Activated CD4-positive, alpha-beta T cell treated with anti-CD3 and anti-CD28 coated beads, Interleukin-10, Interleukin-2, amounts not matched to agents 100 ng/mL and 50 ng/mL, durations not matched to agents 16 hours and 8 hours (primary cell): ENCODE results near the gene HOXD11.

Experiments used
- DNase-seq: peaks from one replicate; pipeline ENCODE4 v3.0.0-alpha.2; 2020

The HOXD11 gene

DNA sequence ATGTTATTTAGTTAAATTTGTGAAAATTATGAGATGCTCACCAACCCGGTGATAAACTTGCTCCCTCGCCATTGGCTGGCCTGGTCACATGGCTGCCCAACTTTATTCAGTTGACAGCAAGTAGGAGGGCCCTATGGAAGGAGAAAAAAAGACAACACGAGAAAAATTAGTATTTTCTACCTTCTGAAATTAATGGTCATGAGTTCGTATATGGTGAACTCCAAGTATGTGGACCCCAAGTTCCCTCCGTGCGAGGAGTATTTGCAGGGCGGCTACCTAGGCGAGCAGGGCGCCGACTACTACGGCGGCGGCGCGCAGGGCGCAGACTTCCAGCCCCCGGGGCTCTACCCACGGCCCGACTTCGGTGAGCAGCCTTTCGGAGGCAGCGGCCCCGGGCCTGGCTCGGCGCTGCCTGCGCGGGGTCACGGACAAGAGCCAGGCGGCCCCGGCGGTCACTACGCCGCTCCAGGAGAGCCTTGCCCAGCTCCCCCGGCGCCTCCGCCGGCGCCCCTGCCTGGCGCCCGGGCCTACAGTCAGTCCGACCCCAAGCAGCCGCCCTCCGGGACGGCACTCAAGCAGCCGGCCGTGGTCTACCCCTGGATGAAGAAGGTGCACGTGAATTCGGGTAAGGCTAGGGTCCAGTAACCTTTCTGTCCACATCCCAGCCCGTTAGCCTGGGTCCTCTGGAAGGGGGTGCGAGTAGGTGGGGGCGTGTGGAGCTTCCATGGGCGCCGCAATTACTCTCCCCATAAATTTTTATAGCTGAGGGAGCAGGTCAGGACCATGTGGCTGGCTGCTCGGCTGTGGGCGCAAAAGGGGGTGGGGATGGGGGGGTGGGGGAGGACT lies 44.6 kb downstream of the HOXD11 start, which contains the start of gene HOXD4:
Gene HOXD4 (plus strand): TSS at position 109 of the 846 bp plus-strand sequence. CDS start 84 bp downstream, at position 193.
- no peak for DNase-seq

DNA sequence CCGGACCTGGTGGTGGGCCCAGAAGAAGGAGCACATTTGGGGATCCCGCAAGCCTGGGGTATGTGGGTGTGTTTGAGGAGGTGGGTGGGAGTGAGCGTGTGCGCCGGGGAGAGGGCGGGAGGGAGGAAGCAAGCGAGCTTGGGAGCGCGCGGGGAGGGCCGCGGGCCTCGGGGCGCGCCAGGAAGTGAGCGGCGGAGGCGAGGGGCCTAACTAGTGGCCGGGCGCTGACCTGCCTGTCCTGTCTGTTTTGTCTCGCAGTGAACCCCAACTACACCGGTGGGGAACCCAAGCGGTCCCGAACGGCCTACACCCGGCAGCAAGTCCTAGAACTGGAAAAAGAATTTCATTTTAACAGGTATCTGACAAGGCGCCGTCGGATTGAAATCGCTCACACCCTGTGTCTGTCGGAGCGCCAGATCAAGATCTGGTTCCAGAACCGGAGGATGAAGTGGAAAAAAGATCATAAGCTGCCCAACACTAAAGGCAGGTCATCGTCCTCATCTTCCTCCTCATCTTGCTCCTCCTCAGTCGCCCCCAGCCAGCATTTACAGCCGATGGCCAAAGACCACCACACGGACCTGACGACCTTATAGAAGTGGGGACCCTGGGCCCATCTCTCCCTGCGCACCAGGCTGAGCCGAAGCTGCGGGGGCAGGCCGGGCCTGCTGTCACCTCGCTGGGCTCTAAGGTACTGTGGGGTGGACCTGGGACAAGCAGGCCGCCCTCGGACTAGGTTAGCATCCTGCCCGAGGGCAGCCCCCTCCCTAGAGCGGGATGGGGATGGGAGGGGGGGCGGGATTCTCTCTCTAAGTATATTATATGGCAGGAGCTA lies 45.5 kb downstream of the HOXD11 start:
- no peak for DNase-seq

DNA sequence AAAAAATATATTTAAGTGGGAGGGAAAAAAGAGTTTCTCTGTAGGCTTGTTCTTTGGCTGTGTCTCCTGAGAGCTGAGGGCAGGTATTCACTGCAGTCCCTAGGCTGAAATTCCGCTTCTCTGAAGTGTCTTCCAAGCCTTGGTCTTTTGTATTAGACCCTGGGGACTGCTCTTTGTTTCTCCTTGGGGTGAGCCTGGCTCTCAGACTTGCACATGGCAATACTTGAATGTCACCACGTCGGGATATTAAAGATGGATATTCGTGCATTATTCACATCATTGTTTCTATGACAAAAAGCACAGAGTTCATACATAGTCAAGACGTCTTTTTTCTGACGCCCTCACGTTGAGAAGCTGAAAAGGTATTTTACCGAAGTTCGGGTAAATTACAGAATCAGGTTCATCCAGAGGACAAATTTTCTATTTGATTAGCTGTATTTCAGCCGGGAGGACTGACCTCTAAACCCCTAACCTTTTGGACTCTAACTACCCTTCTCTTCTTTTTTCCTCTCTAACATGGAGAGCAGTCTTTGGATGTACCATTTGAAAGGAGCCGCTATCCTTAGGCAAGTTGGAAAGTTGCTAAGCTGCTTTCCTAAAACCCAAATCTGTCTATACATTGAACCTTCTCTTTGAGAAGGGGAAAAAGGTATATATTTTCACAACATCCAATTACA lies 47.6 kb downstream of the HOXD11 start:
- DNase-seq, result no peak

DNA sequence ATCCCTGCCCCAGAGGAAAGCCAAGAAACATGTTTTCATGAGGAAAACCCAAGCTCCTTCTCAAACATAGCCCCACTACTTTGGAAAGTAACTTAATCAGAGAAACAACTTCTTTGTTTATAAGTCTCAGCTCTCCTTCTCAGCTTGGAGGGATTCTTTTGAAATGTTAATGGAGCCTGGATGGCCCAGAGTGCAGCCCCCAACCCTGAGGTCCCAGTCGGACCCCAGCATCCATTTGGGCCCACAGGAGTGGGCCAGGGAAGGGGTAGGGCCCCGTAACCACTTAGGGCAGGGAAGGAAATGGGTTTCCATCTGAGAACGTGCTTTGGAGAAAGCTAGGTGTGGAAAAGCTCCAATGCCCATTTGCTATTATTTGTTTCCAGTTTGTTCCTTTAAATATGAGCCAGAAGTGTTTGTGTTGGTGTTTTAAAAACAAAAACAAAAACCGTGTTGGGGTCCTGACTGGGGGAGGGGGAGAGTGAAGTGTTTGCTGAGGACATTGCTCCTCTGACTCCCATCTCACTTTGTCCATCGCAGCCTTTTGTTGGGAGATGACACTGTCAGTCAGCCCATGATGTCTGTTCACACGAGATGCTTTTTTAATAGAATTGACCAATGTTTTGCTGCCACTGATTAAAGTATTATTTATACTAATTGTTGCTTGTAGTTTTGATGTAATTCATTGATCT lies 48.4 kb downstream of the HOXD11 start:
- DNase-seq, result no peak

DNA sequence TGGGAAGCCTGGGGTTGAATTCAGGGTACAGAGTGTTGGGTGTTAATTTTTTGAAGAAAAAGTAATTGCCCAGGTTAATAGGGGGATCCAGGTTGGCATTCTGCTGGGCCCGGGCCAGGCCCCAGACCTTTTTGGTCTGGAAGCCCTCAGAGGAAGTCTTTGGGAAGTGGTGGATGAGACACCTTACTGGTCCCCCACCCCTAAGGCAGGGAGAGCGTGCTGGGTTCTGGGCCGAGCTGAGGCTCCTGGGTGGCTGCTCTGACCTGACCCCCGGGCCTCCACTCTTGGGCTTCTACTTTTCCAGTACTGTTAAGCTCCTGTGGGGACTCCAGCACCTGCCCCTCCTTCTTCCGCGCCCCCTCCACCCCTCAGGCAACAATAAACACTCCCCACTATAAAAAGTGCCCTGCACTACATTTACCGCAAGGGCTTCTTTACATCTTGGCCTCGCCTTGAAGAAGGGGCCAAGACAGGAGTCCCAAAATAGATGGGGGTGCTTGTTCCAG lies 49.3 kb downstream of the HOXD11 start:
- DNase-seq, result no peak

DNA sequence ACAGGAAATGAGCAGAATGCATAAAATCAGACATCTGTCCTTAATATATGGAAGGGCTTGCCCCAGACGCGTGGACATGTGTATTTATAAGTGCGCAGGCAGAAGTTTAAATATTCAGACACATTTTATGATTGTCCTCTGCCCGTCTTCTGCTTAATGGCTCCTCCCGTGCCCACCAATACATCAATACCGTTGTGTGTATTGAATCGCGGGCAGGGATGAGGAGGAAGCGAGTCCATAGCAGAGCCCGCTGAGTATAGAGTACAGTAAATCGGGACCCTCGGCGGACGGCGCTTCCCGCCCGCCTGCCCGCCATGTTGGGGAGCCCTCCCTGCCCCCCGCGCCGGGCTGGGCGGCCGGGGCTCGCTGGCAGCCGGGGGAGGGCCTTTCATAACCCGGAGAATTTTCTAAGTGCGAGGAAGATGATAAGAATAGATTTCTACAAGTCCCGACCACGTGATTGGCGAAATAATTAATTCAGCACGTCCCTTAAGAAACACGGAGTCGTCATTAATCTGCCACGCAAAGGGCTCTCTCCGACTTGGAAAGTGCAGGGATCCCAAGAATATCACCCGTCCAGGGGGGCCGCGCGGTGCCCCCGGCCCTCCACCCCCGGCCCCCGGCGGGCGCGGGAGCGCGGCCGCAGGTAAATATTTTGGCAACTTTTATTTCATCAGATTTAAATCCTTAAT lies 49.9 kb downstream of the HOXD11 start, which contains the start of gene HOXD3:
Gene HOXD3 (plus strand): TSS at position 501 of the 692 bp plus-strand sequence. CDS start 11,808 bp downstream, outside the sequence.
- DNase-seq, result no peak

DNA sequence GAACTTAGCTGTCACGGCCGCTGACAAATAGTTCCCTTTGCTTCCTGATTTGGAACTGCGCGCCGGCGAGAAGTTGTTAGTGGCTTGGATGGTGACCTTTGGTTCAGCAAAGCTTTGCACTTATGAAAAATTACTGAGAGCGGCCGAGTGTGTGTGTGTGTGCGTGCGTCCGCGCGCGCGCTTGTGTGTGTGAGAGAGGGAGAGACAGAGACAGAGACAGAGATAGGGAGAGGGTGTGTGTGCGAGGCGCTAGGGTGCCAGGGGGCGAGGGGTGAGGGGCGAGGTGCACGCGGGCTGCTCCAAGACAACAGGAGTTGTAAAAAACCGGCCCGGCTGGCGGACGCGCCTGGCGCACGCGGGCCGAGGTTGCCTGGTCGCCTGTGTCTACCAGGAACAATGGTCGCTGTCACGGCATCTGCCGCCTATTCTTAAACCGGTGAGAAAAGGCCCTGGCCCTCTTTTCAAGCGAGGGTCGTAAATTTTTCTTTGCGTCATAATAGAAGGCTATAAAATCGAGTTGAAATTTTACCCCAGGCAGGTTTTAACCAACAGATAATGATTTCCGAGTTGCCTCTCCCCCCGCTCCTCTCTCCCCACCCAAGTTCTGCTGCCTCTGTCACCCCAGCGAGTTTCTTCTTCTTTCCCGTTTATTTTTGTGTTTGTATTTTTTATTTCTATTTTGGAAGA lies 50.6 kb downstream of the HOXD11 start:
- DNase-seq, result no peak

DNA sequence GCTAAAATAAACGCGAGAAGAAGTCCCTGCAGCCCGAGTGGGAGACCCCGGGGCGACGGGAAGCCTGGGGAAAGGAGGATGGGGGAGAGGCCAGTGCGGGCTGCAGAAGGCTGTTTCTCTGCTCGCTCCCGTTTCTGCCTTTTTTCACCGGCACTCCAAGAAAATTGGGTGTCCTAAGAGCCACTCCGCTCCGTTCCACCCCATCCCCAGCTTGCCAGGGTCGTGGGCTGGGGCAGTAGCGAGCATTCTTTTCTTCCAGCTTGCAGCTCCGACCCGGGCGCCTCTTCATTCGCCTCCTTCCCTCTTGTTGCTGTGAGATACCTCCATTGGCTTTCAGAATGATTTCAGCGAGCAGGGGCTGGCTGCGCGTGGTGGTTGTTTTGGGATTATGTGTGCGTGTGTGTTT lies 51.1 kb downstream of the HOXD11 start:
- DNase-seq, result no peak

DNA sequence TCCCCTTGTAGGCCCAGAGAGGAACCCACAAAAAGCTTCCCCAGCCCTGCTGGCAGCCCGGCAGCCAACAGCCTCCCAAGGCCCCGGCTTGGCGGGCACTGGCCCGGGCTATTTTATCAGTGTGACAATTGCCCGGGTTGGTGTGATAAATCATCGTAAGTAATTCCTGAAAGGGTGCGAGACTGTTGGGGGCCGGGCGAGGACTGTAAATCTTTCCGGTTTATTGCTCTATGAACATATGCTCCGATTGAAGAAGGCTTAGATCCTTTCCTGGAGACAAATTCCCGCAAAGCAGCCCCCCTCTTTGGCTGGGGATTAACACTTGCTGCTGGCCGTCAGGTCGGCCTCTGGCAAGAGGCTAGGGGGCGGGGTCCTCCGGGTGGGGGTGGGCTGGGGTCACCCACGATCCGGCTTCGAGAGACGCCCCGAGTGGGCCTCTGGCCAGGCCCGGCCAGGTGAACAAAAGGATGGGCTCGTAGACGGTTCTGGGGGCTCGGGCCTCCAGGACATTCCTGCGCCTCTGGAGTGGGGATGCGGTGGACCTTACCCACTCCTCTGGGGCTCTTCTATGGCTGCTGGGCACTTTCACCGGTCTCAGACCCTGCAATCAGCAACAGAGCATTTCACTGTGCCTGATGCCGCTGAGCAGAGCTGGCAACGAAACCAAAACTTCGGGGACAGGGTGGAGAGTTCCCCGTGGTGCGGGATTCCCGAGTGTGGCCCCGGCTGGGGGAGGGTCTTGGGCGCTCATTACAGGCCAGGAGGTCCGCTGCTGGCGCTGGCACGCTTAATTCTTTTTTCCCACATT lies 52.0 kb downstream of the HOXD11 start:
- no peak for DNase-seq
